Activated naive CD4-positive, alpha-beta T cell treated with Interleukin-2 at 50 U/mL for 16 hours (primary cell): ENCODE results near the gene CABLES2.

Experiments used
- DNase-seq: peaks from one replicate; pipeline ENCODE4 v3.0.0-alpha.2; 2020

Gene CABLES2

DNA sequence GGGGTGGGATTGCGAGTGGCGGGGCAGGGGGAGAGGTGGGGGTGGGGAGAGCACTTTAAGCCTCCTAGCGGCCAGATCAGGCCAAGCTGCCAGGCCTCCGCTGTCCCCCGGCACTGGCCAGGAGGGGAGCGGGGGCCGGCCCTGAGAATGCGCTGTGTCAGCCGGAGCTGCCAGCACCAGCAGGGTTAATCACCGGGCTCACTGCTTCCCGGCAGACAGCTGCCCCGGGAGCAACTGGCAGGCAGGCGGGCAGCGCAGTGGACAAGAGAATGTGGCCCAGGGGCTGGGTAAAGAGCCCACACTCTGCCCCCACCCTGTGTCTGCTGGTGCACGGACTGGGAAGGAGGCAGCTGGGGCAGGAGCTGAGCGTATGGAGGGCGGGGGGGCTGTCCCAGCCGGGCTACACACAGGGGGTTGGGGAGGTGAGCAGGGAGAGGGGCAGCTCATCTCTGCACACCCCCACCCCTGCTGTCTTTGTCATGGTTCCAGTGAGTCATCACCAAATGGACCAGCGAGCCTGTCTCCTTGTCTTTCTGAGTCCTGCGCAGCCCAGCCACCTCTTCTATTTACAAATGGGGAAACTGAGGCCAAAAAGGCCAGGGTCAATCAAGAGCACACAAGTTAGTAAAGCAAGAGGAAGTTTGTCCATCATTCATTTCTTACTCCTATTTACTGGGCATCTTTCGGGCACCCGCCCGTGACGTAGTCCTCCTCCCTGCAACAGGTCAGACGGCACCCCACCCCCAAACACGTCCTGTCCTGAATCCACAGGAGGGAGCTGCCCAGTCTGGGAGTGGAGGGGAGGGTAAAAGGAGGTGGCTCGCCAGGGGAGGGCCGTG lies 37.9 kb downstream of the CABLES2 start:
- DNase-seq, result no peak

DNA sequence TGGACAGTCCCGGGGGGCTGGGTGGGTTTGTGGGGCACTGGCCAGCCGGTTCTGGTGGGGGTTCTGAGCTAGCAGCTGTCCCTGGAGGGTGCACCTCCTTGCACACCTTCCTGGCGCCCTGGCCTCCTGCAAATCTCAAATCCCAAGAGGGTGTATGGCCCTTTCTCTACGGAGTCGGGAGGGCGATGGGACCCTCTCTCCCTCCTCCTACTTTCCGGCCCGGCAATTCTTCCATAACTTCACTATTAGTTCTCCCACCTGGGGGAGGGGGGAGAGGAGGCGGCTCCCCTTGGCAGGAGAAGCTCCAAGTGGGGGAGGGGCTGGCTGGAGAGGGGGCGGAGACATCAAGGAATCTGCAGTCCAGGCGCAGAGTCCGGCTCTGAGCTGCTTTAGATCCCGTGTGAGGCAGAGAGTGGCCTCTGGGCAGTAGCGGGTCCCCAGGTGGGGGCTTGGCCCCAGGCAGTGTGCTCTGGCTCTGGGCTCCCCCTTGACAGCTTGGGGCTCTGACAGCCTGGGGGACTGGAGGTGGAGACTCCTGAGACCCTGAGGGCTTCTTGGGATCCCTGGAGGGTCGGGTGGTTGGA lies 38.6 kb downstream of the CABLES2 start:
- no peak for DNase-seq

DNA sequence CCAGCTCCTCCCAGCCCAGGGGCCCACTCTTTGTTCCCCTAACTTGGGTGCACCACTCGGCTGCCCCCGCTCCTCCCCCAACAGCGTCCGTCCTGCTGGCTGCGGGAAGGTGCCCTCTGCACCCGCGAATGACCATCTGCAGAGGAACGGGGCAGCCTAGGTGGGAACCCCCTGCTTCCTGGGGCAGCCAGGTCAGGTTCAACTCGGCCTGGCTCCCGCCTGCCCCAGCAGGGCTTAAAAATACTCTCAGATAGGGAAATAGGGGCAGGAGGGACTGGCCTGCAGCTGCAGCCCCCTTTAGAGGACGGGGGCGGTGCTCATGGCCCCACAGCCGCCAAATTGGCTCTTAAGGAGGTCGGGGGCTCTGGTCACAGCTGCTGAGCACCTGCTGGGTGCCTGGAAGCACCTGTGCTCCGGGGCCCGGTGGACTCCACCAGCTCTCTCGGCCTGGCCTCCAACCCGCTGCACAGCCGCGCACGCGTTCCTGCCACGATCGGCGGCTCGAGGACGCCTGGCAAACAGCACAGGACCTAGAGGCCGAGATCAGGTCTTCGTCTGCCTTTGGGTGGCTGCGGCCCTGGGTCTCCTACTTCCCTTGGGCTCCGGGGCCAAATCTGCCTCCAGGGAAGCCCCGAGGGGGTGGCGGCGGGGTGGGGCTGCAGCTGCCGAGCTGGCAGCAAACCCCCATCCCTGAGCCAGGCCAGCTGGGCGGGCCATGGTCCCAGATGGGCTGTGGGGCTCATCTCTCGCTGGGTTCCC lies 39.3 kb downstream of the CABLES2 start:
- peak; percentile 21 for DNase-seq

DNA sequence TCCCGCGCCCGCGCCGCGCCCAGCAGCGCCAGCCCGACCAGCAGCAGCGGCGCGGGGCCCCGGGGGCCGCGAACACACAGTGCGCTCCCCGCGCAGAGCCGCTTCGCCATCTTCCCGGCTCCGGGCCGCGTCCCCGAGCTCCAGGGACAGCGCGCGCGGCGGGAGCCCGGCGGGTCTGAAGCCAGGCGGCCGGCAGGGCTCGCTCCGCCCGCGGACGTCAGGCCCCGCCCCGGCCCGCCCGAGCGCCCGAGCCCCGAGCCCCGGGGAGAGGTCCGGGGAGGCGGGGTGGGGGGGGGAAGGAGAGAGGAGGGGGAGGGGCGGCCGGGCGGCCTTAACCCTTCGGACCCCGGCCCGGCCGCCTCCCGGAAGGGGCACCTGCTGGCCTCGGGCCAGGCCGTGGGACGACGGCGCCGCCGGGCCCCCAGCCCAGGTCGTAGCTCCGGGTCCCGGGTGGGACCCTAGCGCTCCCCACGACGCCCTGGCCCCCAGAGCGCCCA lies 39.9 kb downstream of the CABLES2 start, which contains the start of gene LAMA5:
LAMA5 (minus strand) TSS at position 177 of the 497 bp plus-strand sequence; CDS start at position 110, 67 bp downstream.
- peak; percentile 13 for DNase-seq

- DNase-seq, result no peak
Observed at GRCh38 chr20:62366370-62367135, 40.5 kb downstream of the CABLES2 start.

DNA sequence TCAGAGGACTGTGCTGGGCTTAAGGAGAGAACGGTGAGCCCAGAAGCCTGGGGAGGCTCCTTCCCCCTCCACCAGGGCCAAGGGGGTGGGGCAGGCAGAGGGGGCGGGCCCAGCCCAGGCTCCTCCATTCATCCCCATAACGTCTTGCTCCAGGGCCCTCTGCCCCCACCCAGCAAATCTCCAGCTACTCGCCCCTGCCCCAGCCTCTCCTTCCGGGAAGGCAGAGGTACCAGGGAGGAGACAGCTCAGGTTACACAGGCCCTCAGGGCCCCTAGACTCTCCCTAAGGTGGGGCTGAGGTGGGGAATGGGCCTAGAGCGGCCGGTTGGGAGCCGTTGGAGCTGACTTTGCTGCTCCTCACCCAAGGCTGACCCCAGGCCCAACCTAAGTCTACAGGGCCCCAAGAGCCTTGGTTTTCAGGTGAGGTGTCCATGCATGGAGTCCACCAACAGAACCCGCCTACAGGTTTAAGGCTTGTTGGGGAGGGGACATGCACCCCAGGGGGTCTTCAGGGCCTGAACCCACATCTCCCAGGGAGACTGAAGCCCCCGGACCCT lies 41.2 kb downstream of the CABLES2 start:
- DNase-seq, result no peak

GRCh38 chr20:62364911-62365736 lies 42.0 kb downstream of the CABLES2 start:
- no peak for DNase-seq

DNA sequence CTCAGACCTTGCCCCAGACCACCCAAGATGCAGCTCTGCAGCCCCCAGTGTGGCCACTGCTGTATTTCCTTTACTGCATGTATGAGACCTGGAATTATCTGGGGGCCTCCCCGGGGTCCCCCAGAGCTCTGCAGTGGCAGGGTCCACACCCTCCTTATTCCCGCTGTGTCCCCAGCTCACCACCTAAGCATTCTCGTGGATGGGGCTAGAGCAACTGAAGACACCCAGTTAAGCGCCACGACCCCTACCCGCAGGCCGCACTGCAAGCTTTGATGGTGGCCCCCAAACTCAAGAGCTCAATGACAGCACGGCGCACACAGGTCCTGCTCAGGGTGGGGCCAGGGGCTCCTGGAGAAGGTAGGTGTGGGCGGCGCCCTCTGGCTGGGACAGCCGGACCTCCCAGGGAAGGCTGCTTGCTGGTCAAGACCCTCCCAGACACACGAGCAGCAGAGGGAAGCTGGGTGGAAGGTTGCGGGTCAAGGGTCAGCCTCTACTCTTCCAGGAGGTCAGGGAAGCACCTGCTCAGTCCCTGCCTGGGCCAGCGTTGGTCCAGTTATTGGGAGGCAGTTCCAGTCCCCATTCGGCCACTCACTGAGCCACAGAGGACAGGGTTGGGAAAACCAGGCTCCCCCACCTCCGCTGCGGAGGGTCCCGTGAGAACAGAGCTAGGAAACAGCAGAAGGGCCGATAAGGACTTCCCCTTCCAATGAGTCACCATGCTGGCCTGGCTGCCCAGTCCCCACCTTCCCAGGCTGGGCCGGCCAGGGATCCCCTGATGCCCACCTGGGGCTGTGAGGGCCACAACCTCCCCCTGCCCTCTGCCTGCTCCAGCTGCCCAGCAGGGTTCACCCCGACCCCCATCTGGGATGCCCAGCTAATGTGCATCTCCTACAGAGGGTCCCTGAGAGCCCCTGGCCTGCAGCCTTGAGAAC lies 42.9 kb downstream of the CABLES2 start:
- DNase-seq, result no peak

DNA sequence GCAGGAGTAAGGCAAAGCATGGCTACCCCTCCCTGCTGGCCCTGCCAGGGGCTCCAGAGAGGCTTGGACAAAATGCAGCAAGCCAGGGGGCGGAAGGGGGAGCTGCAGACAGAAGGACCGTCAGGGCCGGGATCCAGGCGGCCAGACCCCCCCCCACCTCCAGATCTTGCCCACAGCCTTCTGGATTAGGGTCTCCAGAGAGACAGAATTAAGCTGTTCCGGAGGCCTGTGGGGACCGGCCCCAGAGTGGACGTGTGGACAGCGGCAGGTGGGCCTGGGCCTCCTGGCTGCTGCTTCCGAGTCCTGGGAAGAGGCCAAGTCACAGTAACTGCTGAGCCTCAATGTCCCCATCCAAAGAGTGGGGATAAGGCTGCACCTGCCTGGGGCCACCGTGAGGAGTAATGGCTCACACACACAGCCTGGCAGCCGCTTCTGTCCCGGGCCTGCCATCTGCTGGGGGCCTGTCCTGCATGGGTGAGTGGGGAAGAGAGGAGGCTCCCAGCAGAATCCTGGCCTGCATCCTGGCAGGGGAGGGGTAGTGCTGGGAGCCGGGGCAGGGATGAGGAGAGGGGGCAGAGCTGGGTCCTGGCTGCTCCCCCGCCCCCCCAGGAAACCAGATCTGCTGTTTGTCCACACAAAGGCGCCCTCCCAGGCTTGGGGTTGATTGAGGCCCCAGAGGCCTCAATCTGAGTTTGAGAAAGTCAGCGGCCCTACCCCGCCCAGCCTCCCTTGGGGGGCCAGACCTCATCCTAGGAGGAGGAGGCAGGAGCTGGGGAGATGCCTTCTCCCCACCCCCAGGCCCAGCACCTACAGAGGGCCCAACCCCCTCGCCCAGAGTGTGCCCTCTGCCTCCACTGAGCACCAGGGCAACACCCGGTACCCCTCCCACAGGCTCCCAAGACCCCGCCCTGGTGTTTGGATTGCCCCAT lies 43.8 kb downstream of the CABLES2 start:
- DNase-seq, result no peak

- no peak for DNase-seq
Observed at GRCh38 chr20:62362590-62362940, 44.5 kb downstream of the CABLES2 start.

- DNase-seq, result no peak
Observed at GRCh38 chr20:62361799-62362589, 45.1 kb downstream of the CABLES2 start.

DNA sequence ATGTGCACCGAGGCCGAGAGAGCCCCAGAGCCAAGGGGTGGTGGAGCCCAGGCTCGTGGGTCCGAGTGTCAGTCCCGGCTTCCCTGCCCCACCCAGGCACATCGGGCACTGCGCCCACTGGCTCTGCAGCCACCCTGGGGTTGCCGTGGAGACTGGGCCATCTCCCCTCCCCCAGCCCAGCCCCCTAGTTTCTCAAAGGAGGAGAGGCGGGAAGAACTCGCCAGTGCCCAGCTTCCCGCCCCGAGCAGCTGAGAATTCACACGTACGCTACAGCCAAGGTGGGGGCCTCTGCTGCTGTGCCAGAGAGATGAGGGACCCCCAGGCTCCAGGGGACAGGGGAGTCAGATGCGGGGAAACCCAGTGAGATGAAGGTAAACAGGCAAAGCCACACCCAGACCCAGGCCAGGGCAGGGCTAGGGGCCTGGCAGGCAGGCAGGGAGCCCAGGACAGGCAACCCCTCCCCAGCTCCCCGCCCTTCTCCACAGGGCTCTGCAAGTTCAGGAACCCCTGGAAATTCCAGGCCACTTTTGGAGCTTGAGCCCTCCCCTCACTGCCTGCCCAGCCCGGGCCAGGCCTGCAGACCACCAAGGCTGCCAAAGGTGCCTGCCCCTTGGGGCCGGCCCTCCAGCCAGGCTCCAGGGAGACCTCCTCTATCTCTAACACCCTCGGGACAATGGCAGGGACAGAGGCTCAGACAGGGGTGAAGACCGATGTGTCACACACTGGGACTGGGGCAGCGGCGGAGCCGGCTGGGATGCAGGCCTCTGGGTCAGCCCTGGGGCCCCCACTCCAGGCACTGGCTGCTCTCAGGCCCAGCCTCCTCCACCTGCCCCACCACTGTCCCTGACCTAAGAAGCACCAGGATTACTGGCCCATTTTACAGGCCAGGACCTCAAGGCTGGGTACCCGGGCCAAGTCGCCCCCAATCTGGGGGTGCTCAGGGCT lies 46.0 kb downstream of the CABLES2 start:
- no peak for DNase-seq

DNA sequence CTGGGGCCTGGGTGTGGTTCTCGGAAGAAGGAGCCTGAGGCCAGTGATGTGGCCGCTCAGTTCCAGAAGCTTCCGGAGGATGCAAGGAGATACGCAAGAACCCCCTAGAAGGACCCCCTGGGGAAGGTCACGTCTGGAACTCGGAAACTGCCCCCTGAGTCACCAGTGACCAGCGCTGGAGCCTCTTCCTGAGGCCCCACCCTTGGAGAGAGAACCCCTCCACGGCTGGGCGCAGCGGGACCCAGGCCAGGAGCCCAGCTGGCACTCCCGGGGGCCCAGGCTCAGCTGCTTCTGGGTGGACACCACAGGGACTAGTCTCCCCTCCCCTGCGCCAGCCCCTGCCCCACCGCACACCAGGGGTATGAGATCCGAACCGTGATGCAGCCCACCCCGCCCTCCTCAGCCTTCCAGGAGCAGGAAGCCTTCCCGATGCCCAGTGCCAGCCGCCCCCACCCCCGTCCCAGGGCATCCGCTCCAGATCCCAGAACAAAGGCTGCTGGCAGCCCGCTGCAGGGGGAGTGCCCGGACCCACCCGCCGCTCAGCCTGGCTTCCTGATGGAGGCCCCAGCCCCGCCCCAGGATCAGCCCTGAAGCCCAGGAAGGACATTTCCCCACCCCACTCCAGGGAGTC lies 47.5 kb downstream of the CABLES2 start:
- no peak for DNase-seq

- DNase-seq, result no peak
Observed at GRCh38 chr20:62359043-62359490, 48.0 kb downstream of the CABLES2 start.

DNA sequence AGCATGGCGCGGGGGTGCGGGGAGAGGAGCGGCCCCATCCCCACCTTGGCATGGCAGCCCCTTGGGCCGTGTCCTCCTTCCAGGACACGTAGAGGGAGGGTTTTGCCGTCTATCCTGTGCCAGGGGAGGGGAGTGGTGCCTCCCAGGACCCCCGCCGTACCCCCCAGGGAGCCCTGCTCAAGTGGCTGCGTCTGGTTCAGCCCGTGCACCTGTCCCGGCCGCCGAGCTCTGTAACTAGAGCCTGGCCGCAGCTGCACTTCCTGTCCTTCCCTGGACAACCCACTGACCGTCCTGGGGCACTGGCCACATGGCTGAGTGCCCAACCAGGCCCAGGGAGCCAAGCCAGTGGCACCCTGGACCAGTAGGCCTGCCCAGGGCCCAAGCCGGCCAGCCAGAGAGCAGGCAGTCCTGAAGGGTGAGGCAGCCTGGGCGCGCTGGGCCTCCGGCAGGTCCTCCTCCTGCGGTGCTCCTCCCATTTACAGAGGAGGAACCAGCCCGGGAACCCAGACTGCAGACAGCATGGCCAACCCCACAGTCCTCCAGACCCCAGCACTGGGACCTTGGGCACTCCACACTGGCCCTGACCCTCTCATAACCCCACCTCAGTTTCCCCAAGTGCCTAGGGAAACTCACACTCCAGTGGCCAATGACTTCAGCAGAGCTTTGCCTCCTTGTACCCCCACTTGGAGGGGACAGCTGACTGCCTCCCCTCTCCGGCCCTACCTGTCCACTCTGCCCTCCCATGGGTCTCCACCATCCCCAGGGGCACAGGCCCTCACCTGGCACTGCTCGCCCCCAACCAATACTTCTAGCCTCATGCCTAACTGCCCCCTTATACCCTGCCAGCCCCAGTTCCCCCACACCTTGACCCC lies 48.7 kb downstream of the CABLES2 start:
- no peak for DNase-seq

DNA sequence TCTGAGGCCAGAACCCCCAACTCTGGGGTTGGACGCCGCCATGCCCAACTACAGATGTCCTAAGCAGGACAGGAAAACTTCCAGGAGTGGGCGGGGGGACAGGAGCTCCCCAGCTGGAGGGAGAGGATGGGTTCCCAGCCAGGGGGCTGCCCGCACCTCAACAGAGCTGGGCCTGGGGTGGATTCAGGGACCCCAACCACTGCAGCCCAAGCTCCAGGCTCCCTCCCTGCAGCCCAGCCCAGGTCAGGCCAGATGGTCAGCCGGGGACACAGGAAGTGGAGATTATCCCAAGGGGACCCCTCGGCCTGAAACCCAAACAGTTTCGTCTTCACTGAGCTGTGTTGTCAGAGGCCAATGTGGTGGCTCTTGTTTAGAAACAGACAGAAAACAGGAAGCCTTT lies 49.4 kb downstream of the CABLES2 start:
- no peak for DNase-seq
